H1 (cell line): ENCODE data around the gene ATG16L1. TPM values are rescaled to one million over a fixed set of nuclear protein-coding genes. Genes with fewer than 3 reads are reported as not detected.

Experiments used
- BCL11A ChIP-seq, 2 experiments: IDR thresholded peaks; one replicate each; pipeline ENCODE4 v1.6.1; 2011; ENCODE audit warnings: low read depth in 2 of 2, low read length in 2 of 2, mild to moderate bottlenecking in 2 of 2
- CTBP2 ChIP-seq: IDR thresholded peaks from 2 replicates; pipeline ENCODE4 v1.7.0; 2011; ENCODE audit warnings: borderline replicate concordance, mild to moderate bottlenecking, moderate library complexity, mixed read lengths, low read length; ENCODE audit not compliant: insufficient read depth, insufficient read length
- FOSL1 ChIP-seq: IDR thresholded peaks from 2 replicates; pipeline ENCODE4 v1.6.1; 2011; ENCODE audit warnings: mild to moderate bottlenecking, low read depth, low read length, moderate library complexity; ENCODE audit not compliant: insufficient read depth
- NANOG ChIP-seq: IDR thresholded peaks from 2 replicates; pipeline ENCODE4 v1.6.1; 2011; ENCODE audit warnings: low read length, low read depth, mild to moderate bottlenecking, inconsistent platforms; ENCODE audit not compliant: insufficient read depth, poor library complexity, severe bottlenecking
- SIN3A ChIP-seq, 2 experiments: IDR thresholded peaks in 1 of 2; conservative IDR thresholded peaks in 1 of 2; 2 replicates each; pipeline ENCODE4 v1.6.1; 2011 to 2012; ENCODE audit warnings: low read length in 2 of 2, improper control_type of control experiment in 1 of 2, low read depth in 1 of 2, mild to moderate bottlenecking in 1 of 2
- polyA plus RNA-seq, 7 experiments: library from polyadenylated mRNA; depleted of rRNA in 3 of 7; stranded (reverse) in 5 of 7; unstranded in 2 of 7; fragments of >200 nt in 5 of 7; fragments of 200-250 nt in 2 of 7; gene quantifications; 1 replicate in 5 of 7; 2 replicates in 1 of 7; 4 replicates in 1 of 7; pipeline versions ENCODE4 v1.2.1 to v1.2.3, GENCODE V29; 2011 to 2013; ENCODE audit warnings: missing spikeins in 2 of 7, mixed read lengths in 2 of 7
- total RNA-seq: library from RNA; stranded (reverse); fragmentation: NEBNext Ultra II Directional; extraction: Animal tissue kit (Norgen Biotek cat#: 25700); gene quantifications from 2 replicates; pipeline ENCODE4 v1.2.1, GENCODE V29; 2021

The ATG16L1 gene
- total and polyA plus RNA-seq, 2 of the 8 experiments (the other 6 are each of a cell fraction or from before 2014, with no cell fraction given) = 18.3 to 31.0 TPM

- TF ChIP-seq NANOG (no peak), SIN3A (conservative IDR thresholded peaks at IDR 0.05 in 1 of 2, IDR thresholded peaks at IDR 0.05 in 1 of 2; ENCODE audit: low read depth in 1 of 2, low read length in 2 of 2) (no peak), CTBP2 (no peak), BCL11A (IDR thresholded peaks at IDR 0.05; ENCODE audit: low read depth in 2 of 2, low read length in 2 of 2) (no peak), FOSL1 (no peak)
Measured at GRCh38 chr2:233270366-233270765, 18.9 kb downstream of the ATG16L1 start (continued).
